Measurements from ENCODE around the gene SMIM13. TPM values are rescaled to one million over a fixed set of nuclear protein-coding genes. Genes with fewer than 3 reads are reported as not detected.

The SMIM13 gene
- total RNA-seq, 2 experiments from 2014 or later, result 7.5 to 7.7 TPM

- Mint-ChIP-seq H3K4me1 (ENCODE audit: low read depth) (peaks cover 18% of the 10 kb centered on the region), H3K9me3 (no peaks in the 10 kb centered on the region), H3K27ac (no peak overlapping the region), H3K4me3 (no peak overlapping the region), H3K36me3 (ENCODE audit: low read depth) (no peaks in the 10 kb centered on the region), H3K27me3 (no peaks in the 10 kb centered on the region)
- CTCF ChIA-PET, result no interaction called here
- ATAC-seq (peak; percentile 34), DNase-seq (peak; percentile 17)
- intact Hi-C loops (cut with micrococcal nuclease), result no loop called here
- POLR2A ChIA-PET, result interaction anchor here (0.6 kb wide), 1 partner anchor 337 kb away, joined by 3 read pairs; no protein-coding TSS in a partner anchor
- TF ChIP-seq, protein P1, sequence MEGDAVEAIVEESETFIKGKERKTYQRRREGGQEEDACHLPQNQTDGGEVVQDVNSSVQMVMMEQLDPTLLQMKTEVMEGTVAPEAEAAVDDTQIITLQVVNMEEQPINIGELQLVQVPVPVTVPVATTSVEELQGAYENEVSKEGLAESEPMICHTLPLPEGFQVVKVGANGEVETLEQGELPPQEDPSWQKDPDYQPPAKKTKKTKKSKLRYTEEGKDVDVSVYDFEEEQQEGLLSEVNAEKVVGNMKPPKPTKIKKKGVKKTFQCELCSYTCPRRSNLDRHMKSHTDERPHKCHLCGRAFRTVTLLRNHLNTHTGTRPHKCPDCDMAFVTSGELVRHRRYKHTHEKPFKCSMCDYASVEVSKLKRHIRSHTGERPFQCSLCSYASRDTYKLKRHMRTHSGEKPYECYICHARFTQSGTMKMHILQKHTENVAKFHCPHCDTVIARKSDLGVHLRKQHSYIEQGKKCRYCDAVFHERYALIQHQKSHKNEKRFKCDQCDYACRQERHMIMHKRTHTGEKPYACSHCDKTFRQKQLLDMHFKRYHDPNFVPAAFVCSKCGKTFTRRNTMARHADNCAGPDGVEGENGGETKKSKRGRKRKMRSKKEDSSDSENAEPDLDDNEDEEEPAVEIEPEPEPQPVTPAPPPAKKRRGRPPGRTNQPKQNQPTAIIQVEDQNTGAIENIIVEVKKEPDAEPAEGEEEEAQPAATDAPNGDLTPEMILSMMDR (IDR thresholded peaks at IDR 0.05), result no peak
Observed at GRCh38 chr6:11163932-11164331, 70.3 kb downstream of the SMIM13 start.

- Mint-ChIP-seq H3K27ac (peak overlapping the region; percentile 47), H3K27me3 (no peaks in the 10 kb centered on the region), H3K4me3 (no peak overlapping the region), H3K4me1 (ENCODE audit: low read depth) (peaks cover 22% of the 10 kb centered on the region), H3K9me3 (no peaks in the 10 kb centered on the region), H3K36me3 (ENCODE audit: low read depth) (no peaks in the 10 kb centered on the region)
- peak; percentile 70 for ATAC-seq
- ChIA-PET POLR2A (interaction anchor here (0.6 kb wide), 1 partner anchor 59 kb away, joined by 3 read pairs; no protein-coding TSS in a partner anchor), CTCF (interaction anchor here (1.7 kb wide), 1 partner anchor 331 kb away, joined by 8 read pairs; no protein-coding TSS in a partner anchor)
- TF ChIP-seq, protein P1 (IDR thresholded peaks at IDR 0.05), result no peak
- intact Hi-C loops (cut with micrococcal nuclease), result no loop called here
- DNase-seq, result peak; percentile 21
Observed at GRCh38 chr6:11164717-11165646, 71.3 kb downstream of the SMIM13 start.

DNA sequence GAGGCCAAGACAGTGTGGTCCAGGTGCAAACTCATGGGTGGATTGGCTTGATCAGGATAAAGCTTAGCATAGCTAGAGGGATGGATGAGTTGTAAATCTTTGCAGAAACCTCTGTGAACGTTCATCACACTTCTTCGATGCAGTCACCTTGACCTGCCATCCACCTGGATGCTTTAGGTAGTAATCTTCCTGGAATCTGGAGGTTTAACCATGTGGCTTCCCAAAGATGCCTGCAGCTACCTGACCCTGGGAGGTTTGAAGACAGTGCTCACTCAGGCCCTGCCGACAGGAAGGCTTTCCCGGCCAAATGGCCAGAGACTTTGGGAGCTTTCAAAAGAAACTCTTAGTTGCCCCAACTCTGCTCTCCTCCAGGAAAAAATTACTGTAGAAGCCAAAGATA lies 73.3 kb downstream of the SMIM13 start:
- no peak overlapping the region for H3K27ac Mint-ChIP-seq
- POLR2A ChIA-PET, result interaction anchor here (0.7 to 1.1 kb wide), 2 partner anchors 50 to 226 kb away, joined by 3 read pairs; no protein-coding TSS in a partner anchor

GRCh38 chr6:11168091-11168635 lies 74.5 kb downstream of the SMIM13 start:
- ATAC-seq (no peak), DNase-seq (no peak)
- H3K27ac Mint-ChIP-seq, result no peak overlapping the region
- no peaks in the 10 kb centered on the region for H3K27me3 Mint-ChIP-seq
- H3K9me3 Mint-ChIP-seq, result no peaks in the 10 kb centered on the region
- POLR2A ChIA-PET, result interaction anchor here (0.7 to 1.2 kb wide), 2 partner anchors 24 to 32 kb away, joined by 3 to 4 read pairs; no protein-coding TSS in a partner anchor
- peaks cover 36% of the 10 kb centered on the region for H3K4me1 Mint-ChIP-seq (ENCODE audit: low read depth)
- H3K4me3 Mint-ChIP-seq, result no peak overlapping the region
- CTCF ChIA-PET, result interaction anchor here (1.1 to 3.3 kb wide), 4 partner anchors 23 to 333 kb away, joined by 4 to 21 read pairs (median 5); no protein-coding TSS in a partner anchor
- intact Hi-C loops (cut with micrococcal nuclease), result no loop called here
- H3K36me3 Mint-ChIP-seq (ENCODE audit: low read depth), result no peaks in the 10 kb centered on the region
- TF ChIP-seq, protein P1 (IDR thresholded peaks at IDR 0.05), result no peak

More for the DNA sequence above, 73.3 kb downstream of the SMIM13 start:
- no peak overlapping the region for H3K4me3 Mint-ChIP-seq
- CTCF ChIA-PET, result interaction anchor here (0.8 to 3.3 kb wide), 4 partner anchors 12 to 329 kb away, joined by 3 to 21 read pairs (median 4); no protein-coding TSS in a partner anchor
- no peaks in the 10 kb centered on the region for H3K36me3 Mint-ChIP-seq (ENCODE audit: low read depth)
- peaks cover 24% of the 10 kb centered on the region for H3K4me1 Mint-ChIP-seq (ENCODE audit: low read depth)
- TF ChIP-seq, protein P1 (IDR thresholded peaks at IDR 0.05), result no peak
- H3K9me3 Mint-ChIP-seq, result no peaks in the 10 kb centered on the region
- DNase-seq (no peak), ATAC-seq (no peak)
- intact Hi-C loops (cut with micrococcal nuclease), result no loop called here
- no peaks in the 10 kb centered on the region for H3K27me3 Mint-ChIP-seq

Measured in activated CD8-positive, alpha-beta T cell treated with anti-CD3 and anti-CD28 coated beads for 36 hours (primary cell).